ENCODE results near the gene DDX5. TPM values are rescaled to one million over a fixed set of nuclear protein-coding genes. Genes with fewer than 3 reads are reported as not detected.
A peak's percentile ranks its signal among the peaks of the same experiment; 100 is the strongest.

Gene DDX5
- total and polyA plus RNA-seq, 2 of the 13 experiments (the other 11 are each of a cell fraction or from before 2014, with no cell fraction given), result 503 to 684 TPM

- TF ChIP-seq ZFY (CRISPR knock-in tag; IDR thresholded peaks at IDR 0.05), result peak; percentile 93
- TF ChIP-seq ZBTB4 (CRISPR knock-in tag; IDR thresholded peaks at IDR 0.05; ENCODE audit: borderline replicate concordance), result no peak
- peak; percentile 11 for TF ChIP-seq TAF15 (IDR thresholded peaks at IDR 0.05; ENCODE audit: low read depth, low read length, poor library complexity, severe bottlenecking)
- no peak for TF ChIP-seq TBX3 (IDR thresholded peaks at IDR 0.05; ENCODE audit: borderline replicate concordance)
- no peak for TF ChIP-seq NFRKB (IDR thresholded peaks at IDR 0.05)
- TF ChIP-seq LBX2 (CRISPR knock-in tag; IDR thresholded peaks at IDR 0.05; ENCODE audit: borderline replicate concordance), result peak; percentile 61; the same call in 1 of the 2 replicates
- TF ChIP-seq HES4 (CRISPR knock-in tag; IDR thresholded peaks at IDR 0.05; ENCODE audit: borderline replicate concordance), result 0 out of 2 replicates have a peak, but pooled peaks have one; percentile 4
- TF ChIP-seq ZSCAN21 (CRISPR knock-in tag; IDR thresholded peaks at IDR 0.05; ENCODE audit: borderline replicate concordance), result no peak
- 0 out of 2 replicates have a peak, but pooled peaks have one; percentile 7 for TF ChIP-seq NPAS2 (CRISPR knock-in tag; IDR thresholded peaks at IDR 0.05; ENCODE audit: borderline replicate concordance)
- TF ChIP-seq ZNF33B (CRISPR knock-in tag; IDR thresholded peaks at IDR 0.05), result no peak
- TF ChIP-seq IRX3 (CRISPR knock-in tag; IDR thresholded peaks at IDR 0.05; ENCODE audit: borderline replicate concordance, low read depth), result peak; percentile 54; the same call in 1 of the 2 replicates
- TF ChIP-seq ATM (IDR thresholded peaks at IDR 0.05; ENCODE audit: borderline replicate concordance), result no peak
- TF ChIP-seq SP1 (IDR thresholded peaks at IDR 0.05), result no peak
- peak; percentile 82 for TF ChIP-seq SP1 (CRISPR knock-in tag; IDR thresholded peaks at IDR 0.05)
- TF ChIP-seq ZFP1 (CRISPR knock-in tag; IDR thresholded peaks at IDR 0.05), result no peak
- TF ChIP-seq ZFP41 (CRISPR knock-in tag; IDR thresholded peaks at IDR 0.05; ENCODE audit: borderline replicate concordance), result no peak
- TF ChIP-seq ZNF703 (CRISPR knock-in tag; IDR thresholded peaks at IDR 0.05; ENCODE audit: borderline replicate concordance), result no peak
- TF ChIP-seq FOXP1 (IDR thresholded peaks at IDR 0.05), result no peak
- TF ChIP-seq FOXP1 (CRISPR knock-in tag; IDR thresholded peaks at IDR 0.05), result no peak
- TF ChIP-seq HNF4A (CRISPR knock-in tag; IDR thresholded peaks at IDR 0.05), result peak; percentile 31; the same call in 1 of the 2 replicates
- no peak for TF ChIP-seq ZMYM2 (CRISPR knock-in tag; IDR thresholded peaks at IDR 0.05)
- no peak for TF ChIP-seq ZNF678 (CRISPR knock-in tag; IDR thresholded peaks at IDR 0.05)
- no peak for TF ChIP-seq SIX1 (CRISPR knock-in tag; IDR thresholded peaks at IDR 0.05; ENCODE audit: borderline replicate concordance)
- TF ChIP-seq, protein P1, sequence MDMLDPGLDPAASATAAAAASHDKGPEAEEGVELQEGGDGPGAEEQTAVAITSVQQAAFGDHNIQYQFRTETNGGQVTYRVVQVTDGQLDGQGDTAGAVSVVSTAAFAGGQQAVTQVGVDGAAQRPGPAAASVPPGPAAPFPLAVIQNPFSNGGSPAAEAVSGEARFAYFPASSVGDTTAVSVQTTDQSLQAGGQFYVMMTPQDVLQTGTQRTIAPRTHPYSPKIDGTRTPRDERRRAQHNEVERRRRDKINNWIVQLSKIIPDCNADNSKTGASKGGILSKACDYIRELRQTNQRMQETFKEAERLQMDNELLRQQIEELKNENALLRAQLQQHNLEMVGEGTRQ (IDR thresholded peaks at IDR 0.05; ENCODE audit: low read depth, low read length), result no peak
- TF ChIP-seq, protein P1 (CRISPR knock-in tag; IDR thresholded peaks at IDR 0.05; ENCODE audit: borderline replicate concordance), result no peak
- TF ChIP-seq, protein P2, sequence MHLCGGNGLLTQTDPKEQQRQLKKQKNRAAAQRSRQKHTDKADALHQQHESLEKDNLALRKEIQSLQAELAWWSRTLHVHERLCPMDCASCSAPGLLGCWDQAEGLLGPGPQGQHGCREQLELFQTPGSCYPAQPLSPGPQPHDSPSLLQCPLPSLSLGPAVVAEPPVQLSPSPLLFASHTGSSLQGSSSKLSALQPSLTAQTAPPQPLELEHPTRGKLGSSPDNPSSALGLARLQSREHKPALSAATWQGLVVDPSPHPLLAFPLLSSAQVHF (CRISPR knock-in tag; IDR thresholded peaks at IDR 0.05), result peak; percentile 26; the same call in 1 of the 2 replicates
- no peak for TF ChIP-seq NCOR1 (IDR thresholded peaks at IDR 0.05; ENCODE audit: borderline replicate concordance, low read length)
Measured at GRCh38 chr17:64506201-64506575, at the start of gene DDX5 (continued).

Measured in HepG2 (cell line).